ENCODE results near the gene ZBTB25. TPM values are rescaled to one million over a fixed set of nuclear protein-coding genes. Genes with fewer than 3 reads are reported as not detected.

ZBTB25 gene
- total RNA-seq, 2 experiments from 2014 or later = 18.4 to 35.4 TPM

- Histone ChIP-seq H3K4me2 (ENCODE audit: low read length) (no peak overlapping the region), H4K20me1 (ENCODE audit: insufficient read depth, low read length) (peaks cover 9% of the 10 kb centered on the region; the same call in 1 of the 2 replicates), H3K4me1 (ENCODE audit: insufficient read depth, low read length, poor library complexity, severe bottlenecking) (no peaks in the 10 kb centered on the region), H3K9me3 (ENCODE audit: low read length) (no peaks in the 10 kb centered on the region), H3K9me2 (ENCODE audit: insufficient read depth, low read length) (no peaks in the 10 kb centered on the region), H3K4me3 (ENCODE audit: low read depth, low read length, poor library complexity, severe bottlenecking) (no peak overlapping the region), H3K27ac (ENCODE audit: low read depth, low read length, poor library complexity, severe bottlenecking) (no peak overlapping the region), H3K36me3 (ENCODE audit: insufficient read depth, low read length) (peaks cover 41% of the 10 kb centered on the region), H2AFZ (ENCODE audit: low read length) (no peak overlapping the region), H3K79me2 (ENCODE audit: insufficient read depth, low read depth, low read length) (no peaks in the 10 kb centered on the region; the same call in 1 of the 2 replicates)
- intact Hi-C loops (cut with micrococcal nuclease; ENCODE audit: unreplicated experiment) = loop anchor here (5.0 kb wide), 1 partner anchor 46 kb away; no protein-coding TSS in a partner anchor
- CTCF ChIA-PET (ENCODE audit: unreplicated experiment) = no interaction called here
- POLR2A ChIA-PET = interaction anchor here (0.6 to 1.2 kb wide), 4 partner anchors 9 to 46 kb away, joined by 3 to 6 read pairs (median 3); no protein-coding TSS in a partner anchor
- DNase-seq (ENCODE audit: low spot score) = peak; percentile 46
- BruUV-seq (replicated peaks) = no TSS peak
- TF ChIP-seq EZH2phosphoT487 (IDR thresholded peaks at IDR 0.05; ENCODE audit: borderline replicate concordance, low read depth, low read length) (no peak), CTCF (conservative IDR thresholded peaks at IDR 0.05; ENCODE audit: low read length) (peak; percentile 89)
Observed at GRCh38 chr14:64478634-64479250, 24.9 kb downstream of the ZBTB25 start.

GRCh38 chr14:64476438-64476837 lies 27.2 kb downstream of the ZBTB25 start:
- no peak overlapping the region for H3K27ac ChIP-seq (ENCODE audit: low read depth, low read length, poor library complexity, severe bottlenecking)
- H3K4me1 ChIP-seq (ENCODE audit: insufficient read depth, low read length, poor library complexity, severe bottlenecking) = no peaks in the 10 kb centered on the region
- CTCF ChIA-PET (ENCODE audit: unreplicated experiment) = no interaction called here
- peaks cover 20% of the 10 kb centered on the region; the same call in 1 of the 2 replicates for H3K36me3 ChIP-seq (ENCODE audit: insufficient read depth, low read length)
- no peaks in the 10 kb centered on the region for H3K9me2 ChIP-seq (ENCODE audit: insufficient read depth, low read length)
- peaks cover 9% of the 10 kb centered on the region; the same call in 1 of the 2 replicates for H4K20me1 ChIP-seq (ENCODE audit: insufficient read depth, low read length)
- no peak overlapping the region for H2AFZ ChIP-seq (ENCODE audit: low read length)
- no peak for TF ChIP-seq EZH2phosphoT487 (IDR thresholded peaks at IDR 0.05; ENCODE audit: borderline replicate concordance, low read depth, low read length)
- TF ChIP-seq CTCF (conservative IDR thresholded peaks at IDR 0.05; ENCODE audit: low read length) = no peak
- intact Hi-C loops (cut with micrococcal nuclease; ENCODE audit: unreplicated experiment) = loop anchor here (2.0 to 5.0 kb wide), 2 partner anchors 44 to 132 kb away; no protein-coding TSS in a partner anchor
- POLR2A ChIA-PET = no interaction called here
- BruUV-seq (replicated peaks) = no TSS peak
- no peak overlapping the region for H3K4me3 ChIP-seq (ENCODE audit: low read depth, low read length, poor library complexity, severe bottlenecking)
- no peaks in the 10 kb centered on the region for H3K9me3 ChIP-seq (ENCODE audit: low read length)
- DNase-seq (ENCODE audit: low spot score) = no peak
- no peaks in the 10 kb centered on the region for H3K79me2 ChIP-seq (ENCODE audit: insufficient read depth, low read depth, low read length)
- no peak overlapping the region for H3K4me2 ChIP-seq (ENCODE audit: low read length)

Measured in OCI-LY7 (cell line).